HG03442 (cell line): ENCODE data around the gene RTL1.

Source experiments
- ATAC-seq: cut with Tn5 transposase; IDR thresholded peaks from one replicate; pipeline ENCODE4 v1.9.1; 2021; ENCODE audit warnings: mild to moderate bottlenecking, moderate library complexity; ENCODE audit not compliant: unreplicated experiment

RTL1 gene

DNA sequence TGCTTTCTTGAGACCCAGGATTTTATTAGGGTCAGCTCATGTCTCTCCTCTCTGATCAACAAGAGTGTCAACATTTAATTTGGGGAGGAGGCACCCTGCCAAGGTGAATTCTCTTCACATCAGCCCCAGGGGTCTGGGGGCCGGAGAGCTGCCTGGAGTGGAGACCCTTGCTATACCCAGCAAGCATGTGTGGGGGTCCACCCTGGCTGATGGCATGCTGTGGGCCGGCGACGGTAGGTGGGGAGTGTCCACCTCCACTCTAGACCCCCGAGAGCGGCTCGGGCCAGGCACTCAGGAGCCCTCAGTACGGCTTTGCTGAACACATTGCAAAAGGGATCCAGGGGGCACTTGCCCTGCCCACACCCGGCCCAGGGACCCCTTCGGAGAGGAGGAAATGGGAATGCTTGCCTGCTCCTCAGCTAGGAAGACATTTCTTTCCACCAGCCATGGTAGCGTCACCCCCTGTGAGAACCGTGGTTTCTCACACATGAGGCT is 67.2 kb downstream of the RTL1 start:
- no peak for ATAC-seq

DNA sequence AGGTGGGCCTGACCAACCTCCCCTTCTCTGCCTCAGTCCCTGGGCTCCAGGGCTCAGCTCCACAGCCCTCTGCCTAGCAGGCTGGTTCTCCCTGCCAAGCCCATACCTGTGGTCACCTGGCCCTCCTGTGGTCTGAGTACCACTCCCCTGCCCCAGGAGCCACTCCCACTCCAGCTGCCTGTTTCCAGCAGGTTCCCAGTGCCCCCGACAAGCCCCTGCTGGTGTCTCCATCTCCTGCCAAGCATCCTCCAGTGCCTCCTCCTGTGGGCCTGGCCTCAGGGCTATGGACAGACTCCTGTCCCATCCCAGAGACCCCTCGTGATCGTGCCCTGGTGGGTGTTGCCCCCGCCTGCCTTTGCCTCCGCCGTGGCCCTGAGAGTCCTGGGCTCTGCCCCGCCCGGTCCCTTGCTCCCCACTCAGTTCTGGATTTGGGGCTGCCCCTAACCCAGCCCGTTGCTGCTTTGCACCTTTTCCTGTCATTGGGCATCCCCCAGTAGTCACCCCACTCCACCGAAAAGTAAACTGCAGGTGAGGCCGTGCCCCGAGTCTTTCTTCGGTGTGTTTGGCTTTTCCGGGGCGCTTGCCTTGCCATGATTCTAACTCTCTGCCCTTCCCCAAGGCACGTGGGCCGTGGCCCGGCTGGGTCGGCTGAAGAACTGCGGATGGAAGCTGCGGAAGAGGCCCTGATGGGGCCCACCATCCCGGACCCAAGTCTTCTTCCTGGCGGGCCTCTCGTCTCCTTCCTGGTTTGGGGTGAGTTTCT is 67.8 kb downstream of the RTL1 start:
- no peak for ATAC-seq

DNA sequence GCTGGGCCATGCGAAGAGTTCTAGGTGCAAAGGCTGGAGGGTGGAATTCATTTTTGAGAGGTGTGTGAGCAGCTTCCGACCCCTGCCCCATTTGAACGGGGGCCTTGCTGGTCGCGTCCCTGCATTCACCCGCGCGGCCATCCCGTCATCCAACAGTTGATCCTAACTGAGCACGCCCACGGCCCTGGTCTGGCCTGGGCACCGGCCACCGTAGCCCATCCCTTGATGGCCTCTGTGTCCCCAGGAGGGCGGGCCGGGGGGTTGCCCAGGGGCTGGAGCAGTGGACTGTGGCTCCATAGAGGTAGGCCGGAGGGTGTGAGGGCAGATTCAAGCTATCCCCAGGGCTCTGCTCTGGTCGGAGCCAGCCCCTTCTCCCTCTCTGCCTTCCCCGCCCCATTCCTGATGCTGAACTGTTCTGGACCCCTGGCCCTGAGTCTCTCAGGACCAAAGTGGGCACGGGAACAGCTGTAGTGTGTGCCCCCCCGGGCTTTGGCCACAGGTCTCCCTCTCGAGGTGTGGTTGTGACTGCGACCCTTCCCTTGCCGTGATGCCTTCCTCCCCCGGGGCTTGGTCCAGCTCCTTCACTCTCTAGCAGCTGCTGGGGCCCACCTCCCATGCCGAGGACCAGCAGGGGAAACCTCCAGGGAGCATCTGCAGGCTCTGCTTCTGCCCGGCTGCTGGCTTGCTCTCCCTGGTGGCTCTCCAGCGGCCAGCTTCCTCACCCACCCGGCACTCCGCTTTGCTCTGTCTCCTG is 68.6 kb downstream of the RTL1 start:
- no peak for ATAC-seq

DNA sequence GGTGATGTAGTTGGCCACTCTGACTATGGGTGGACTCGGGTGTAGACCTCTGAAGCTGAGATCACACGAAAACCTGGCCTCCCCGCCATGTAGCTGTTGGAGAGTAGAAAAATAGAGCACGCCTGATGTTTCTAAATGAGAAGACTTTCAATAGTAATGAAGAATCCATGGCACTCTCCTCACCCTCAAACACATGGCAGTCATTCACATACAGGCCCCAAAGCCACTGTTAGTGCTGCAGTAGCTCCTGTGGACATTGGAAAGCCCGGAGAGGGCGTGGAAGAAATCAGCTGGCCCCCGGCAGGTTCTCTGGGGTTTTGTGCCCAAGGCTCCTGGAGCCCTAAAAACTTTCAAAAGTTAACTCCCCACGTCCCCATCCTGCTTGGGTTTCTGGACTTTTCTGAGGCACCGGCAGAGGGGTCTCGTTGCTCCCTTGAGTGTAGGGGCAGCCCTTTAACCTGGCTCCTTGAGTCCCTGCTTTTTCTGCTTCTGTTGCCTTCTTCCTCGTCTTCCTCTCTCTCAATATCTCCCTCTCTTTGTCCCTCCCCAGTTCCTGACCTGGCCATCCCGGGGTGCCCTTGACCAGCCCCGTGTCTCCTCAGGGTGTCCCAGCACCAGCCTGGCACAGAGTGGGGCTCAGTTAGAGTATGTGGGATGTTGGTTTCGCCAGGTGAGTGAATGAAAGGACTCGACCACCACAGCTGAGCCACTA is 69.3 kb downstream of the RTL1 start:
- ATAC-seq: no peak

DNA sequence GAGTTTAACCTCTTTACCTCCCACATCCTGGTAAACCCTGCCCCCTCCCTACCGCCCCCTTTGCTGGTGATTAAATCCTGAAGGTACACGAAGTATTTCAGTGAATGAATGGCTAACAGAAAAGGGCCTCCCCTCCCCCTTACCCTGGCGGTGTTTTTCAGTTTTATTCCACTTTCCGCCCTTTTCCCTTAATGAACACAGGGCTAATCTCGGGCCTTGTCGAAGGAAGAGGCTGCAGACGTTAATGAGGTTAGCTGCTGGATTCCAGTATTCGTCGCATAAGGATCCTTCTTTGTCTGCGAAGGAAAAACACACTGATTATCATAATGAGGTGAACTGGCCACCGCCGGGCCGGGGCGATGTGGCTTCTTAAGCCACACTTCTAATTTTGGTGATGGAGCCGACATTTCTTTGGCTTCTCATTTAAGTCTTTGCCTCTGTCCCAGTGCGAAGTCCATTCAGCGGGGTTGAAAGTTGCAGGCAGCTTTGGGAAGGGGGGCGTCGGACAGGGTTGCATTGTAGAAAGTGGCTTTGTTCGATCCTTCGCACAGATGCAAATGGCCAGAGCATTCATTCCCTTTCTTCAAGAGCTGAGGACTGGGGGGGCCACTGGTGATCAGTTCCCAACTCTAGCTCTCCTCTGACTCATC is 71.1 kb downstream of the RTL1 start:
- ATAC-seq: no peak

DNA sequence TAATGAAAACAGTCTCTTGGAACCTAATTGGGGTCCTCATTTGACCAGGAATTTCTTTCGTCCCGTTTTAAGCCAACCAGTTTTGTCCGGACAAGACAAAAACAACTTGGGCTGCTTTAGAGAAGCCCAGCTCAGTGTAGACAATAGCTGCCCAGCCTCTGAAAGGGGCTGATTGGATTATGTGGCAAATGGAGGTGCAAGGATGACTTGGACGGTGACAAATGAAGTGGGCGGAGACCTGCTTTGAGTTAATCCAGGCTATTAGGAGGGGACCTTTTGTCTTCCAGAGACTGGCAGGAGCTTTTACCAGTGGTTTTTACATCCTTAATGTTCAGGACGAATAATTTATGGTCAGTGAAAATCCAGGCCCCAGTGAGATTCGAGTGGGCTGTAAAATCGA is 72.8 kb downstream of the RTL1 start:
- no peak for ATAC-seq
